NCI-H446 (cell line): ENCODE data around the gene SCAMP4.
"Not testable (repeated sequence)": the region's sequence is repeated elsewhere in the genome, so short reads cannot be mapped to it uniquely, and the experiment has no call there.

ENCODE experiments used
- DNase-seq, 2 experiments: peaks; one replicate each; lab custom pipeline; 2025; lab: John Stamatoyannopoulos, UW

Gene SCAMP4

GRCh38 chr19:1882786-1883692 is 22.2 kb upstream of the SCAMP4 start:
- DNase-seq: no peak

GRCh38 chr19:1883784-1884183 is 21.4 kb upstream of the SCAMP4 start:
- DNase-seq: no peak

GRCh38 chr19:1884291-1884718 is 20.9 kb upstream of the SCAMP4 start:
- DNase-seq: no peak

- DNase-seq: no peak
Measured at GRCh38 chr19:1884719-1885334, 20.4 kb upstream of the SCAMP4 start.

- peak; percentile 88 to 98 for DNase-seq
Measured at GRCh38 chr19:1885398-1886119, 19.6 kb upstream of the SCAMP4 start, which contains the start of gene ABHD17A. Gene ABHD17A, minus strand, starts transcription at chr19:1885496. Its CDS starts 3,930 bp downstream, at chr19:1881566.

GRCh38 chr19:1886360-1886759 is 18.8 kb upstream of the SCAMP4 start:
- not testable (repeated sequence) for DNase-seq

GRCh38 chr19:1888385-1888784 is 16.8 kb upstream of the SCAMP4 start:
- DNase-seq: no peak

GRCh38 chr19:1889907-1890306 is 15.3 kb upstream of the SCAMP4 start:
- DNase-seq: no peak

GRCh38 chr19:1893791-1894190 is 11.4 kb upstream of the SCAMP4 start:
- no peak for DNase-seq

- no peak for DNase-seq
Measured at GRCh38 chr19:1896508-1896907, 8.7 kb upstream of the SCAMP4 start.

- no peak for DNase-seq
Measured at GRCh38 chr19:1901940-1902404, 3.2 kb upstream of the SCAMP4 start.

- DNase-seq: no peak
Measured at GRCh38 chr19:1902923-1903322, 2.3 kb upstream of the SCAMP4 start.

GRCh38 chr19:1904860-1905109 is 414 bp upstream of the SCAMP4 start:
- DNase-seq: no peak

- DNase-seq: no peak
Measured at GRCh38 chr19:1905863-1906375, 720 bp downstream of the SCAMP4 start.

GRCh38 chr19:1906985-1907562 is 1.9 kb downstream of the SCAMP4 start:
- no peak for DNase-seq

GRCh38 chr19:1907563-1908363 is 2.6 kb downstream of the SCAMP4 start:
- no peak for DNase-seq

GRCh38 chr19:1908364-1908678 is 3.1 kb downstream of the SCAMP4 start:
- DNase-seq: no peak

GRCh38 chr19:1909761-1910080 is 4.5 kb downstream of the SCAMP4 start:
- DNase-seq: no peak

- DNase-seq: no peak
Measured at GRCh38 chr19:1910177-1910576, 5.0 kb downstream of the SCAMP4 start.

GRCh38 chr19:1911098-1911497 is 5.9 kb downstream of the SCAMP4 start:
- DNase-seq: no peak

- DNase-seq: no peak
Measured at GRCh38 chr19:1911995-1912394, 6.8 kb downstream of the SCAMP4 start.
